Measurements from ENCODE around the gene PRPF19. TPM values are rescaled to one million over a fixed set of nuclear protein-coding genes. Genes with fewer than 3 reads are reported as not detected.

PRPF19 gene
- total RNA-seq, 1 donor from 2014 or later, result 34.5 TPM

DNA sequence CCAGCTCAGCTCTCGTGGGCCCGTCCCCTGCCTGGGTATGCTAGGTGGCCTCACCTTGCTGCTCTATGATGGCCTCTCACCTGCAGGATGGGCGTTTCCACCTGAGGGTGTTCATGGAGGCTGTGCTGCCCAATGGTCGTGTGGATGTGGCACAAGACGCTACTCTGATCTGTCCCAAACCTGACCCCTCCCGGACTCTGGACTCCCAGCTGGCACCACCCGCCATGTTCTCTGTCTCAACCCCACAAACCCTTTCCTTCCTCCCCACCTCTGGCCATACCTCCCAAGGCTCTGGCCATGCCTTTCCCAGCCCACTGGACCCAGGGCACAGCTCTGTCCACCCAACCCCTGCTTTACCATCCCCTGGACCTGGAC, 36.9 kb downstream of the PRPF19 start:
- Mint-ChIP-seq H3K4me3 (no peak overlapping the region), H3K36me3 (no peaks in the 10 kb centered on the region), H3K9me3 (no peaks in the 10 kb centered on the region), H3K4me1 (peaks cover 6% of the 10 kb centered on the region), H3K27me3 (ENCODE audit: insufficient read depth, low read depth) (peaks cover 4% of the 10 kb centered on the region), H3K27ac (no peak overlapping the region)
- Histone ChIP-seq H3K79me2 (ENCODE audit: low read depth) (no peaks in the 10 kb centered on the region), H3K27ac (no peak overlapping the region), H3K9me3 (ENCODE audit: low read depth) (no peaks in the 10 kb centered on the region), H3K4me3 (no peak overlapping the region), H3K36me3 (no peaks in the 10 kb centered on the region), H3K27me3 (no peaks in the 10 kb centered on the region), H3K4me2 (no peak overlapping the region), H3K4me1 (no peaks in the 10 kb centered on the region), H4K20me1 (ENCODE audit: low read depth) (no peaks in the 10 kb centered on the region), H3F3A (ENCODE audit: low read depth) (no peaks in the 10 kb centered on the region), H2AFZ (replicated peaks) (no peak overlapping the region), H3K9ac (no peak overlapping the region)
- no peak for DNase-seq (ENCODE audit: low spot score)
- TF ChIP-seq EZH2phosphoT487 (IDR thresholded peaks at IDR 0.05), result no peak
- TF ChIP-seq, protein P1, sequence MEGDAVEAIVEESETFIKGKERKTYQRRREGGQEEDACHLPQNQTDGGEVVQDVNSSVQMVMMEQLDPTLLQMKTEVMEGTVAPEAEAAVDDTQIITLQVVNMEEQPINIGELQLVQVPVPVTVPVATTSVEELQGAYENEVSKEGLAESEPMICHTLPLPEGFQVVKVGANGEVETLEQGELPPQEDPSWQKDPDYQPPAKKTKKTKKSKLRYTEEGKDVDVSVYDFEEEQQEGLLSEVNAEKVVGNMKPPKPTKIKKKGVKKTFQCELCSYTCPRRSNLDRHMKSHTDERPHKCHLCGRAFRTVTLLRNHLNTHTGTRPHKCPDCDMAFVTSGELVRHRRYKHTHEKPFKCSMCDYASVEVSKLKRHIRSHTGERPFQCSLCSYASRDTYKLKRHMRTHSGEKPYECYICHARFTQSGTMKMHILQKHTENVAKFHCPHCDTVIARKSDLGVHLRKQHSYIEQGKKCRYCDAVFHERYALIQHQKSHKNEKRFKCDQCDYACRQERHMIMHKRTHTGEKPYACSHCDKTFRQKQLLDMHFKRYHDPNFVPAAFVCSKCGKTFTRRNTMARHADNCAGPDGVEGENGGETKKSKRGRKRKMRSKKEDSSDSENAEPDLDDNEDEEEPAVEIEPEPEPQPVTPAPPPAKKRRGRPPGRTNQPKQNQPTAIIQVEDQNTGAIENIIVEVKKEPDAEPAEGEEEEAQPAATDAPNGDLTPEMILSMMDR (IDR thresholded peaks at IDR 0.05), result no peak
- no peak for TF ChIP-seq EZH2 (IDR thresholded peaks at IDR 0.05)

DNA sequence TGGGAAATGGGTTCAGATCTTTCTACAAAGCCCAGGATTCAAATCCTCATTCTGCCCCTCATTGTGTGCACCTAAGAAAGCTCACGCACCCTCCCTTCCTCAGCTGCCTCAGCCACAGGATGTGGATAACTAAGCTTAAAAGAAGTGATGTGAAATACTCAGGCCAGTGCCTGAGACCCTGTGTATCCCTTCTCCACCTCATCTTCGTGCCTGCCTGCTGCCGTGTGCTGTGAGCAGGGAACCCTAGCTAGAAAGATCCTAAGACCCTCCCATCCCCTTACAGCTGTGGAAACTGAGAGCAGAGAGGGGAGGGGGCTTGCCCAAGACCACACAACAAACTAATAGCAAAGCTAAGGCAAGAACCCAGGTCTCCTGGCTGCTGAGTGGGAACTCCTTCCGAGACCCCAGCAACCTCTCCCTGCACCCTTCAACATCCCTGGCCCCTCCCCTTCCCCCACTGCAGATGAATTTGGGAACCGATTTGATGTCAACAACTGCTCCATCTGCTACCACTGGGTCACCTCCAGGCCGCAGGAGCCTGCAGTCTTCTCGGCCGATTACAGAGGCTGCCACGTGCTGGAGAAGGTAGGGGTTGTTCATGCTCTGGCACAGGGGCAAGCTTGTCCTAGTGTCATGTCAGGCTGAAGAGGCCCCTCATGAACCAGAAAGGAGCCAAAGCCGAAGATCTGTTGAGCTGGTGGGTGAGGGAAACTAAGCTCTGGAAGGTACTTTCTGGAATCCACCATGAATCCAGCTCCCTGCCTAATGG, 37.5 kb downstream of the PRPF19 start:
- no peak overlapping the region for H2AFZ ChIP-seq (replicated peaks)
- no peaks in the 10 kb centered on the region for H3F3A ChIP-seq (ENCODE audit: low read depth)
- peaks cover 6% of the 10 kb centered on the region for H3K4me1 Mint-ChIP-seq
- H3K27me3 Mint-ChIP-seq (ENCODE audit: insufficient read depth, low read depth), result peaks cover 4% of the 10 kb centered on the region
- no peak overlapping the region for H3K4me3 Mint-ChIP-seq
- H3K27ac Mint-ChIP-seq, result no peak overlapping the region
- no peaks in the 10 kb centered on the region for H4K20me1 ChIP-seq (ENCODE audit: low read depth)
- no peaks in the 10 kb centered on the region for H3K27me3 ChIP-seq
- TF ChIP-seq EZH2phosphoT487 (IDR thresholded peaks at IDR 0.05) (no peak), EZH2 (IDR thresholded peaks at IDR 0.05) (no peak)
- TF ChIP-seq, protein P1 (IDR thresholded peaks at IDR 0.05), result no peak
- no peak overlapping the region for H3K4me3 ChIP-seq
- H3K9me3 ChIP-seq (ENCODE audit: low read depth), result no peaks in the 10 kb centered on the region
- no peaks in the 10 kb centered on the region for H3K36me3 Mint-ChIP-seq
- H3K9me3 Mint-ChIP-seq, result no peaks in the 10 kb centered on the region
- H3K4me1 ChIP-seq, result no peaks in the 10 kb centered on the region
- no peak overlapping the region for H3K9ac ChIP-seq
- no peaks in the 10 kb centered on the region for H3K36me3 ChIP-seq
- H3K27ac ChIP-seq, result no peak overlapping the region
- no peaks in the 10 kb centered on the region for H3K79me2 ChIP-seq (ENCODE audit: low read depth)
- no peak overlapping the region for H3K4me2 ChIP-seq
- DNase-seq (ENCODE audit: low spot score), result no peak

DNA sequence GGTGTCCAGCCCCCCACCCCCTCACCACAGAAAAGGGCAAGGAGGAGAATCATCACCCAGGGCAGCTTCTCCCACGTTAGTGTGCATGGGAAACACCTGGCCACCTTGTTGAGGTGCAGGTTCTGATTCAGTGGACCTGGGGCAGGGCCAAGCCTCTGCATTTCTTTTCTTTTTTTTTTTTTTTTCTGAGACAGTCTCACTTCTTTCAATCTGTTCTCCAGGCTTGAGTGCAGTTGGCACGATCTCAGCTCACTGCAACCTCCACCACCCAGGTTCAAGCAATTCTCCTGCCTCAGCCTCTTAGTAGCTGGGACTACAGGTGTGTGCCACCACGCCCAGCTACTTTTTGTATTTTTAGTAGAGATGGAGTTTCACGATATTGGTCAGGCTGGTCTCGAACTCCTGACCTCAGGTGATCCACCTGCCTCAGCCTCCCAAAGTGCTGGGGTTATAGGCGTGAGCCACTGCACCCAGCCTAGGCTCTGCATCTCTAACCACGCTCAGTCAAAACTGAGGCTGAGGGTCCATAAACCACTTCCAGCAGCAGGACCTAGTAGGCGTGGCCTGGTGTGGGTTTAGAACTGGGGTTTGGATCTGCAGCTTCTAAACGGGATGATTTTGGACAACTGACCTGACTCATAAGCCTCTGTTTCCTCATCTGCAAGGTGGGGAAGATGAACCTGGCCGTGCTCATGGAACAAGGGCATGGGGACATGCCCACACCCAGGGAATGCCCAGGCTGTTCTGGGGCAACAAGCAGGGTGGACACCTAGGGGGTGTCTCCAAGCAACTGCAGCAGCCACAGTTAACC, 38.3 kb downstream of the PRPF19 start:
- H3K4me2 ChIP-seq, result no peak overlapping the region
- no peaks in the 10 kb centered on the region for H3K9me3 ChIP-seq (ENCODE audit: low read depth)
- H3K27me3 Mint-ChIP-seq (ENCODE audit: insufficient read depth, low read depth), result no peaks in the 10 kb centered on the region

More for the DNA sequence above, 38.3 kb downstream of the PRPF19 start:
- no peak for DNase-seq (ENCODE audit: low spot score)
- H2AFZ ChIP-seq (replicated peaks), result no peak overlapping the region
- TF ChIP-seq, protein P1 (IDR thresholded peaks at IDR 0.05), result no peak
- TF ChIP-seq EZH2 (IDR thresholded peaks at IDR 0.05), result no peak
- no peak for TF ChIP-seq EZH2phosphoT487 (IDR thresholded peaks at IDR 0.05)
- H3K27ac ChIP-seq, result no peak overlapping the region
- H3K79me2 ChIP-seq (ENCODE audit: low read depth), result no peaks in the 10 kb centered on the region
- Mint-ChIP-seq H3K36me3 (no peaks in the 10 kb centered on the region), H3K27ac (no peak overlapping the region), H3K4me3 (no peak overlapping the region), H3K4me1 (peaks cover 6% of the 10 kb centered on the region), H3K9me3 (no peaks in the 10 kb centered on the region)
- no peaks in the 10 kb centered on the region for H3K36me3 ChIP-seq
- H3K9ac ChIP-seq, result no peak overlapping the region
- H3F3A ChIP-seq (ENCODE audit: low read depth), result no peaks in the 10 kb centered on the region
- H4K20me1 ChIP-seq (ENCODE audit: low read depth), result no peaks in the 10 kb centered on the region
- H3K4me3 ChIP-seq, result no peak overlapping the region
- no peaks in the 10 kb centered on the region for H3K4me1 ChIP-seq
- no peaks in the 10 kb centered on the region for H3K27me3 ChIP-seq

All from neural progenitor cell (in vitro differentiated cells).